HG03064 (cell line): ENCODE measurements around the gene OR6N1.

Experiments used
- ATAC-seq: cut with Tn5 transposase; IDR thresholded peaks from one replicate; pipeline ENCODE4 v1.9.1; 2021; ENCODE audit warnings: low read depth; ENCODE audit not compliant: unreplicated experiment

The OR6N1 gene

DNA sequence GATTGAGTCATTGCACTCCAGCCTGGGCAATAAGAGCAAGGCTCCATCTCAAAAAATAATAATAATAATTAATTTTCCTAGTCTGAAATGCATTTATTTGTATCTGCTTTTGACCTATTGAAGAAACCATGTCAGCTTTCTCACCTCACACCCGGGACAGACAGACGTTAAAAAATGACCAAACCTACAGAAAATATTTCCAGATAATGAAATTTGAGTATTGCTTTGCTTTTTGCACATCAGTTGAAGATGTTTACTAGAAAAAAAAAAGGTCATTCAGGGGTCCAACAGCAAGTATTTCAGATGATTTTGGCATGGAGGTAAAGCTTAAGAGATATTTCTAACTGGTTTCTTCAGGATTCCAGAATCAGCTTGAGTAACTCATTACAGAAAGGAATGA lies 17.6 kb downstream of the OR6N1 start, which contains the start of gene OR6K6:
Gene OR6K6 (plus strand): TSS at position 301 of the 400 bp plus-strand sequence. CDS start 168 bp downstream, outside the sequence.
- no peak for ATAC-seq

DNA sequence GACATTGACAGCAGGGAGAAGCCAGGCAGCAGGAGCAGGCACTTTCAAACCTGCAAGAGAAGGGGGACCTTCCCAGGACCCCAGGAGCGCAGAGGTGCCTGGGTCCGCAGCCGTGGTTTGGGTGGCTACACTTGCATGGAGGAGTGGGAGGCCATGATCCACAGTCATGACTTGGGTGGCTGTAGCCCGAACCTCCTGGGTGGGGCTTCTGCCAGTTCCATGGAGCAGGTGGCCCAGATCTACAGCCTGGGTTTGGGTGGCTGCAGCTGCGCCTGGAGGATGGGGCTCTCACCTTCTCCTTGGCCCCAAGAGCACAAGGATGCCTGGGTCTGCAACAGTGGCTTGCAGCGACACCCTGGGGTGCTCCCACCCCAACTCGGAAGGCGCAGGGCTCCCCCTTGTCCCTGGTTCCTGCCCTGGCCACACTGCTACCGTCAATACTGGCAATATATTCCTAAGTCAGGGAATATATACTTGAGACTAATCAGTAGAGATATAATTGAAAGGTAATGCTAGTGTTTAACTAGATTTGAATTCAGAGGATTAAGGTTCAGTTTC lies 19.8 kb downstream of the OR6N1 start:
- no peak for ATAC-seq

- no peak for ATAC-seq
These were observed 36.1 kb downstream of the OR6N1 start for GRCh38 chr1:158735848-158736247.

DNA sequence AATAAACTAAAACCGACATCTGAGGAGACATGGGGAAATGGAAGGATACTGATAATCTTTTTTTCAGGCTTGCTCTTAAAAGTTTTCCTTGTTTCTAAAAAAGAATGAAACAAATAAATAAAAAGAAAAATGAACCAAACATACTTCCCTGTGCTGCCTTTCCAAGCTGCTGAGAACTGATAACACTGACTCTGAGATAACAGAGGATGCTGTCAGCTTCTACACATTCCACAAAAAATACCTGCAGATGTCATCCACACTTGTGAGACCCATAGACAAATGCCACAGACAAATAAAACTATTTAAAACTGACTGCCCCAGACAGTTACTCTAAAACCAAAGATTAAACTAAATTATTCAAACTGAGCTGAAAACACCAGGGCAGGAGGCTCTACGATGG lies 39.5 kb downstream of the OR6N1 start:
- ATAC-seq, result no peak

- no peak for ATAC-seq
These were observed 40.3 kb downstream of the OR6N1 start for GRCh38 chr1:158731707-158732106.

DNA sequence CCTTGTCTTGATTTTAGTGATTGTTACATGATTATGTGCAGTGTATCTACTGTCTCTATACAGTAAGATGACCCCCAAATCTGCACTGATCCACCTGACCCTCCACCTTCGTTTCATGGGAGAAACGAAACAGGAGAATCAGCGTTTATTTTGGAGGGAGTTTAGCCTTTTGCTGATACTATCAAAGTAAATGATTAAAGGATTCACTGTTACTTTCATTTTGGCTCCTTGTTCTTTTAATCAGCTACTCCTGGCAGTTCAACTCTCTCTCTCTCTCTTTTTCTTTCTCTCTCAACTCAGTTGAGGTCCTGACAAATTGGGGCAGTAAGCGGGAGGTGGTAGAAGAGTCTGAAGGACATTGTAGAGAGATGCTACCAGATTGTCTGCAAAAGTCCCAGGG lies 41.5 kb downstream of the OR6N1 start:
- no peak for ATAC-seq

- ATAC-seq, result no peak
These were observed 43.3 kb downstream of the OR6N1 start for GRCh38 chr1:158728510-158729225.

DNA sequence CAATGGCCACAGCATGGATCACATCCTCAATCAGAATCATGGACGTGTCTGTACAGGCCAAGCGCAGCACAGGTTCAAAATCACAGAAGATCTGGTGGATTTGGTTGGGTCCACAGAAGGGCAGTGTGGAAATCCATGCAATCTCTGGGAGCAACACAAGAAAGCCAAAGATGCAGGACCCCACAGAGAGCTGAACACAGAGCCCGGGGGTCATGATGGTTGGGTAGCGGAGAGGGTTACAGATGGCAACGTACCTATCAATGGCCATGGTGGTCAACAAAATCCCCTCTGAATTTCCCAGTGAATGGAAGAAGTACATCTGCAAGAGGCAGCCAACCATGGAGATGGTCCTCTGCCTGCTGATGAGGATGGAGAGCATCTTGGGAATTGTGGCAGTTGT lies 47.6 kb downstream of the OR6N1 start:
- ATAC-seq, result no peak

- ATAC-seq, result no peak
These were observed 51.4 kb downstream of the OR6N1 start, which contains the start of gene OR6K3 for GRCh38 chr1:158720620-158721019. Gene OR6K3 (minus strand): TSS chr1:158720720. CDS start chr1:158718115, 2,605 bp downstream.

DNA sequence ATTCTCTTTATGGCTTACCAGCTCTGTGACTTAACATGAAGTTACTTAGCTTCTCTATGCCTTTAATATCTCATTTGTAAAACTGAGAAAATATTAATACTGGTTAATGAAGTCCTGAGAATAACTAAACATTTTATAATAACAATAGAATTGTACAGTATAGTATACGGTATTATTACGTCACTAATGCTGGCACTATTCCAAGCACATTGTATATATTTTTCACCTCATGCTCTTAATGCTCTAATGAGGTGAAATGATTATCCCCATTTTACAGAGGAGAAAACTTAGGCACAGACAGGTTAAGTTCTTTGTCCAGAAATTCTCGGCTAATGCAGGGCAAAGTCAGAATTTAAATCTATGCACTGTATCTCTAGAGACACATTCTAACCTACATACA lies 52.3 kb downstream of the OR6N1 start:
- ATAC-seq, result no peak

DNA sequence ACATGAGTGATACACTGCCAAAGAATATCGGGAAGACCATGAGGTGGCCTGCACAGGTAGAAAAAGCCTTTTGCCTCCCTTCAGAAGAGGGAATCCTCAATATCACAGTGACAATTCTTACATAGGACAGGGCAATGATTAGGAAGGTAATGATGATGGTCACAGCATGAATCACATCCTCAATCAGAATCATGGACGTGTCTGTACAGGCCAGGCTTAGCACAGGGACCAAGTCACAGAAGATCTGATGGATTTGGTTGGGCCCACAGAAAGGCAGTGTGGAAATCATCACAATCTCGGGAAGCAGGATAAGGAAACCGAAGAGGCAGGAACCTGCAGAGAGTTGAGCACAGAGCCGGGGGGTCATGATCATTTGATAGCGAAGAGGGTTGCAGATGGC lies 54.7 kb downstream of the OR6N1 start:
- ATAC-seq, result no peak

GRCh38 chr1:158716335-158716734 lies 55.7 kb downstream of the OR6N1 start:
- no peak for ATAC-seq

DNA sequence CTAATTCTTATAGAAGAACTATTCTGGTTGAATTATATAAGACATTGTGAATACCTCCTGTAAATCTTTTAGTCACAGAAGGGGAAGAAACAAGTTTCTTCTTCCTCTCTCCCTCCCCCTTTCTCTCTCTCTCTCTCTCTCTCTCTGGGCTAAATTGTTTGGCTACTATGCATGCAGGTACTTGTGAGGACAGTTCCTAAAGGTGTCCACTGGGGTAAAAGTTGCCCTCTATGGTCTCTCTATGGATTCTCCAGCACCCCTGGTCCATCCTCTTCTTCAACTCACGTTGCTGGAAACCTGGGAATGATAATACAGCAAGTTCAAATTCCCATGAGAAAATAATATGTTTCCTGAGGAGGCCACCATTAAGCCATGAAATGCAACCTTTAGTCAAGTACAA lies 57.2 kb downstream of the OR6N1 start:
- ATAC-seq, result no peak
